ENCODE measurements around the gene BHMT2.

The BHMT2 gene

DNA sequence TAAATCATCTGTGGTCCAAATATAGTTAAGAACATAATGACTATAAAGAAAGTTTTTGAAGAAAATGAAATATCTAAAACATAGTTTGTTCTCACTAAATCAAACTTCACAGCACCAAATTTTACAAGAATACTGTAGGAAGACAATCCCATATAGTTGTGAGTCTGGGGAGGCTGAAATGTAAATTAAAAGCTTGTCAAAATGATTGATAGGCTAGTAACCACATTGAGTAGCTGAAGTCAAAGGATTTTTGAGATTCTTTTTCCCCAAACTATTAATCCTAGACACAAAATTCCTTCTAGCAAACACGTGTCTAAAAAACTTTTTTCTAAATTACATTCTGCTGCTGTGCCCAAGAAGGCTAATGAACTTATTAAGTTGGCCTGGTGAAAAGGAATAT is 55.0 kb downstream of the BHMT2 start:
- DNase-seq: no peak

DNA sequence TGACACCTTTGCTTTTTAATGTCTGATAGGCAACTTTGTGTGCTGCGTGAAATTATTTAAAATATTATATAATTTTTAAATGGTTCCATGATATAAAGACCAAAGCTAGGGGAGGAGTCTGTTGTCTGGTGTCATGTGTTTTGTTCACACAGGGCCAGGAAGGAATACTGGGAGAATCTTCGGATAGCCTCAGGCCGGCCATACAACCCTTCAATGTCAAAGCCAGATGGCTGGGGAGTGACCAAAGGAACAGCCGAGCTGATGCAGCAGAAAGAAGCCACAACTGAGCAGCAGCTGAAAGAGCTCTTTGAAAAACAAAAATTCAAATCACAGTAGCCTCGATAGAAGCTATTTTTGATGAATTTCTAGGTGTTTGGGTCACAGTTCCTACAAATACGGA is 61.2 kb downstream of the BHMT2 start:
- no peak for DNase-seq

DNA sequence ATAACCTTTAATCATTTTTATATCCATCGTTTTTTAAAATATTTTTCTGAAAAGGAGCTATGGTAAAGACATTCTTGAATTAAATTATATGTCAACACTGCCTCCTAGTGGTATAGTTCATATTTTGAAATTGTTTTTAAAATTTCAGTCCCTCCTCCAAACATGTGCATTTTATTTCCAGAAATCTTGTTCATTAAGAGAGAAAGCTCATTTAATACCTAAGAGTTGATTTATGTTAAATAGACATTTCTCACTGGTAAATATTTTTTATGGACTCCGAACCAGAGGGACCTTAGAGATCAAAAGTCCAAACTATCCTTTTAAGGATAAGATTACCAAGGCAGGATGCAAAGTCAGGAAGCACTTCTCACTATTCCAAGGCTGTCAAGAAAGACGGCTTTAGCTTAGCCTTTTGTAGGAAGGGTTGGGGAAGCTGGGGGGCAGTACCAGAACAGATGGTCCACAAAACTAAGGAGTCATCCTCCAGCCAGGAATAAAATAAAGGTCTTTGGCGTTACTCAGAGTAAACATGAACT is 63.6 kb downstream of the BHMT2 start:
- DNase-seq: peak; percentile 11

DNA sequence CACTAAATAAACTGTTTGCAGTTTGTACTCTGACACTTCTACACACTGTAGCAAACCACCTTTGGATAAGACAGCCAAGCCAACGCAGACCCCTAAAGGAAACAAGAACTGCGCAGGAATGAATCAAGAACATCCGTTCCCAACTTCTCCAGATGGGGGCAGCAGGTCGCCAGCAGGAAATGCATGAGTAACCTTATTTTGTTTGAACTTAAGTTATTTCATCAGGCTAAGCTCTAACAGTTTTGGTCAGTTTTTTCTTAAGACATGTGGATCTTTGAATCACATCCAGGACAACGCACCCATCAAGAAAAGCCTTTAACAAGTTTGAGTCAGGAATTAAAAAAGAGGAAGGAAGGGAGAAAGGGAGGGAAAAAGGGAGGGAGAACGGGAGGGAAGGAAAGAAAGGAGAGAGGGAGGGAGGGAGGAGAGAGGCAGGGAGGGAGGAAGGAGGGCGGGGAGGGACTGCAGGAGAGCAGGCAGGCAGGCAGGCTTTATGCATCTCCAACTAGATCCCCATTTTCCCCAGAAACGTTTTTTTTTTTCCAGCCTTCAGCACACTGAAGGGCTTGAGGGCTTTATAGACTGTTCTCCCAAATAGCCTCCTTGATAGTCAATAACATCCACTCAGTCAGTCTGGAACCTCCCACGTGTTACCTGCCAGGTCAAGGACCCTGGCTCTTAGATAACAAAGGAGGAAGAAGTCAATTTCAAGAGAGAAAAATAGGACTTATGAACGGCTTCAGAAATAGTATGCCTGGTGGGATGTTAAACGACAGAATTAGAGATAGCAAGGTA is 64.3 kb downstream of the BHMT2 start:
- DNase-seq: peak; percentile 52

DNA sequence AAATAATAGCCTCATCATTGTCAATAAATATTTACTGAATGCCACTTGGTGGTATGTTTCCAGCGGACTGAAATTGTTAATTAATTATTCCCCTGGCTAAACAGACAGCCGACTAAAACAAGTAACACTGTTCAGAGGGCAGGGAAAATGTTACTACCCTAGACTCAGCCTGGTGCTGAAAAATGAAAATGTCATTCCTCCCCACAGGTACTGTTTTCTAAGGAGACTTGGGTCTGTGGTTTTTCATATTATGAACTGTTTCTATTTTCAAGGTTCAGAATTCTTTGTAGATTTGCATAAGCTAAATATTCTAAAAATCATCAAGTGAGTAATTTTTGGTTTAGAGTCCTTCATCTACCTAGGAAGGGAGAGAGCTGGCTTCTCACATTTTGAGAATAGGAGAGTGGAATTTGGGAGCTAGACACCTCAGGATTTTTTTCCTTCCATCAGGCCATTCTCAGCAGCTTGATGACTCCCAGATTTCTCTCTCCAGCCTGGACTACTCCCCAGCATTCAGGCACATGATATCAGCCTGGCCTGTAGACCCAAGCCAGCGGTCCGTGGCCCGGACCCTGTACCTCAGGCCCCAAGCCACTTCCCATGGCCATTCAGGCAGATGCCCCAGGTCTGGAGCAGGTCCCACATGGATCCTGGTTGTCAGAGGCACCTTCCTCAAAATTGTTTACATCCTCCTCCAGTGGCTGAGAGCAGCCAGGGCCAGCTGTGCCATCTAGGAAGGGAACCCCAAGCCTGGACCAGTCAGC is 66.4 kb downstream of the BHMT2 start:
- no peak for DNase-seq

DNA sequence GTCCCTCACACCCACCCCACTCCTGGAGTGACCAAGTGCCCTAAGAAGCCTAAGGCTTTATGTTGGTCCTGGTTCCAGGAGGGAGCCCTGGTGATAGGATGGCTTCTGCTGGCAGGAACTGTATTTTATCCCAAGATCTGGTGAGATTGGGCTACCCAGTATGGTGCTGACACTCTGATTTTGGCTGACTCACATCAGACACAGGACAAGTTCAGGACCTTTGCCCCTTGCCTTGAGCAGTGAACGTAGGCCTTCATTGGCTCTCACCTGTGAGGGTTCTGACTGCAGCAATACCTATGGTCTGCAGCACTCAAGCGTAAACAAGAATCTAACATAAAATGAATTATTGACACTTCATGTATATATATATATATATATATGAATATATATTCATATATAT is 67.1 kb downstream of the BHMT2 start:
- no peak for DNase-seq

All from SHP77 treated with DMSO at 0.1 percent for 48 hours (cell line).